ENCODE measurements around the gene KHDC4.

The KHDC4 gene

GRCh38 chr1:155934097-155934935 lies at the start of gene KHDC4:
TSS of gene KHDC4 (minus strand) at chr1:155934413. CDS start at chr1:155934373, 40 bp downstream.
- peak; percentile 91 for DNase-seq (ENCODE audit: low read depth)

DNA sequence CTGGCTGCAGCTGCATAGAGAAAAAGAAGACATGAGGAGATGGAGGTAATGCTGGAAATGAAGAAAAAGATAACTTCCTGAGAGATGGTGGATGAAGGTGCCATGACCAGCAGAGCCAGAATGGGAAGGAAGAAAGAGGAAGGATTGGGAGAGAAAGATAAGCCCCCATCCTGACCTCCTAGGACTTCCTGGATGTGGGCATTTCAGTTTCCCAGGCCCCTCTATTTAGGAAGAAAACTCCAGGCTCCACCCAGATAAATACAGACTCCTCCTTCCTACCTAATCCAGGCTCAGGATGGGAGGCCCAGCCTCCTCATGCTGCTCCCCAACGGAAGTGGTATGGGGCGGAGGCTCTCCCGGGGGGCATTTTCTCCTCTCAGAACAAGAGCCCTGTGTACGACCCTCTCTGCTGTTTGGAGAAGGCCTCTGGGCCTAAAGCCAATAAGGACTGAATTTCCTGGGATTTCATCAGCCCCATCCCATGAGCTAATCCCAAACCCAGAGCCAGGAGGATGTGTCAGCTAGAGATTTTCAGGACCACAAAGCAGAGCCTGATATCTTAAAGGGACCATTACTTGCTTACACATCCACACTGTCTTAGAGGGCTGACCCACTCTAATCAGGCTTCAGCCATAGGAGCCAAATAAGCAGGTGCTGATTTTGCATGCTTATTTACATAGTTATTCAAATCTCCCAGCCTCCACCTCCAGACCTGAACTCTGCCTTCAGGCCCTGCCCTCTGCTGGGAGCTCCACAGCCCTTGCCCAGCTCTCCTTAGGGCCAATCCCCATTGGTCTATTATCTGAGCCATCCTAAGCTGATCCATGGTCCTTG lies 49.2 kb upstream of the KHDC4 start:
- no peak for DNase-seq (ENCODE audit: low read depth)

DNA sequence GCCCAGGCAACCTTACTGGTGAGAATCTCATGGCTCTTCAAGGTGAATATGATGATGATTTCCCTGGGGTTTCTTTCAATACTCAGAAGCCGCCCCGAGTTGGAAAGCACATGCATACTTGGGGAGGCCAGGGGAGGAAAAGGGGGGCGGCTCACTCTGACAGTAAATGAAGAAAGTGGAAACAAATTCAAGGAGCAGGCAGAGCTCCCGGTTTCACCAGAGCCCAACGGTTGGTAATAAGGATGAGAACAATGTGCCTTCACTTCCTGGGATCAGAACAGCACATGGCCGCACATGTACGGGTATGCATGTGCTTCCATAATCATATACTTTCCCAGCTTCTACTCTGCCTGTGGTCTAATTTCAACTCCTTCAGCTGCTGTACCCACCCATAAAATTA lies 47.9 kb upstream of the KHDC4 start:
- no peak for DNase-seq (ENCODE audit: low read depth)

DNA sequence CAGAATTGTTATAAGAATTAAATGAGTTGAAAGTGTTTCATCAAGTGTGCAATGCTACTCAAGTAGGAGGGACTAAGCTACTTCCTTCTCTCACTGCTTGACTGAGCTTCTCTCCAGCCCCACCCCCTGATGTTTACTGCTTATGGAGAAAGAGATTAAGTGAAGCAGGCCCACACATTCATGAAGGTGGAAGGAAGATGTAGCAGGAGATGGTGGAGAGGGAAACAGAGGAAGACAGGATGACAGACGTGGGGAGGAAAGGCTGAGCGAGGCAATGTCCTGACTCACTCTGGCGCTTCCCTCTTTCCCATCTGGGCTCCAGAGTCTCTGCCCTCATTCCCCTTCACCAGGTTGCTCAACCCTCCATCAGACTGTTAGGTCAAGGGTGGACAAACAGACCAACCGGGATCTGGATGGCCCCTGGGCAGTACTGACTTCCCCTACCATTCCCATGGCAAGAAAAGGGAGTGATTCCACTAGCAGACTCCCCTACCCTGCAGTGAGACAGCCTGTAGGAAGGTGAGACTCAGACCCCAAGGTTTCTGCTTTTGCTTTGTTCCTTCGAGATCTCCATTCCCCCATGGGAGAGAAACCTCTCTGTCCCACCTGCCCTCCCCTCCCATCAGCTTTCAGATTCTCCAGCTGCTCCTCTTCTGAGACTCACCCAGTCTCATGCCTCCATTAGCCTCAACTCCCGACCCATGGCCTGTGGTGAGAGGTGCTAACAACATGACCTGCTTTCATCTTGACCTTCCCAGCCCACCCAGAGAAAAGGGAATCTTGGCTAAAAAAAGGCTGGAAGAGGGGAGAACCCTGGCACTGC lies 47.3 kb upstream of the KHDC4 start:
- DNase-seq (ENCODE audit: low read depth): no peak

DNA sequence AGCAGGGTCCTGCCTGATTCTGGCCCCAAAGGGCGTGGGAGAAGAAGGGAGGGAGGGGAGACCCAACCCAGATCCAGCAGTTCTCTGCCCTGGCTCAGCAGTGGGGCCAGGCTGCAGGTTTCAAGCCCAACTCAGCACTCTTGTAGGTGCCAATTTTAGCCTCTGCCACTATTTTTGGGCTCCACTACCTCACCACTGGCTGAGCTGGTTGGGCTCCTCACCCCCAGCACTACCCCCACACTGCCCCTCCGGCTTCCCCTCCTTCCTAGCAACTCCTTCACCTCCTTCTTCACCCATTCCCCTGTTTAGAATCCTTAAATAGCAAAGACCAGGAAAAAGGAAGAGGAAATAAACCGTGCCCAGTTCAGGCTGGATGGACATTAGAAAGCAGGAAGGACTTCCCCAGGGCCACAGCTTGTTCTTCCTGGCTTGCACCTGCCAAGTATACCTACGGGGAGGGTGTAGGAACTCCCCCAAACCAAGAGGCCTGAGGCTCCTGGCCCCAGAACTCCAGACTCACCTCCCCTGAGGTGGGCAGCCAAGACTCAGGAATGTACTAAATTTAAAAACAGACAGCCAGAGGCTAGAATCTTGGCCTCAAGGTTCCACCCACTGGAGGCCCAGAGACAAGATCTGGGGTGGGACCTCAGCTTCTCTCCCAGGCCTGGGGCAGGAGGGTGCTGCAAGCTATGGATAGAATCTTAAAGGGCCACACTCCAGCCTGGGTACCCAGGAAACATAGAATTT lies 45.6 kb upstream of the KHDC4 start:
- no peak for DNase-seq (ENCODE audit: low read depth)

- DNase-seq (ENCODE audit: low read depth): no peak
Measured at GRCh38 chr1:155978973-155979429, 44.8 kb upstream of the KHDC4 start.

DNA sequence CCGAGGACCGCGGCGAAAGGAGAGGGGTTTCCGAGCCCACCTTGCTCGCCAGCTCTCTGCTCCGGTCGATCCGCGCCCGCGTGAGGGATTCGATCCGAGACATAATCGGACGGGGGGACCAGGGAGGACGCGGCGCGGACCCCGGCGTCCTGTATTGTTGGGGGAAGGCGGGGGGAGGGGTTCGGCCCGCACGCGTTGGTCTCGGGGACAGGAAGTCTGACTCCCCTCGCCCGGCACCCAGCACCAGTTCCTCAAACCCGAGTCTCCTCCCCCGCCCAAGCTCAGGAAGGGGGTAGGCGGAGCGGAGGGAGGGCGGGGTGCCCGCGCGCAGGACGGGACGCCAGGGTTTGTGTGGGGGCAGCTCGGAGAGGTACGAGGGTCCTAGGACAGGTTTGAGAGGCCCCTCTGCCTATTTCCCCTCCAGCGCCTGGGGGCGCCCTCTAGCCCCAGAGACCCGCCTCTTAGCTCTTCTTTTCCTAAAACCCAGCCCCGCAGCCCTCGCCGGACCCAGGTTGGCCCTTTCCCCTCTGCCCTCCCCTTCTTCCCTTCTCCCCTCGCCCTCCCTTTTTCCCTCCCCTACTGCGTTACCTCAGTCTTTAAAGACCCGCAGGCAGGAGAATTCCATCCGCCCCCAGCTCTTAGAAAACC lies 44.2 kb upstream of the KHDC4 start, which contains the start of gene ARHGEF2:
Gene ARHGEF2, minus strand, starts transcription at position 223 of the 648 bp plus-strand sequence. Its CDS starts 120 bp downstream, at position 103.
- peak; percentile 68 for DNase-seq (ENCODE audit: low read depth)

DNA sequence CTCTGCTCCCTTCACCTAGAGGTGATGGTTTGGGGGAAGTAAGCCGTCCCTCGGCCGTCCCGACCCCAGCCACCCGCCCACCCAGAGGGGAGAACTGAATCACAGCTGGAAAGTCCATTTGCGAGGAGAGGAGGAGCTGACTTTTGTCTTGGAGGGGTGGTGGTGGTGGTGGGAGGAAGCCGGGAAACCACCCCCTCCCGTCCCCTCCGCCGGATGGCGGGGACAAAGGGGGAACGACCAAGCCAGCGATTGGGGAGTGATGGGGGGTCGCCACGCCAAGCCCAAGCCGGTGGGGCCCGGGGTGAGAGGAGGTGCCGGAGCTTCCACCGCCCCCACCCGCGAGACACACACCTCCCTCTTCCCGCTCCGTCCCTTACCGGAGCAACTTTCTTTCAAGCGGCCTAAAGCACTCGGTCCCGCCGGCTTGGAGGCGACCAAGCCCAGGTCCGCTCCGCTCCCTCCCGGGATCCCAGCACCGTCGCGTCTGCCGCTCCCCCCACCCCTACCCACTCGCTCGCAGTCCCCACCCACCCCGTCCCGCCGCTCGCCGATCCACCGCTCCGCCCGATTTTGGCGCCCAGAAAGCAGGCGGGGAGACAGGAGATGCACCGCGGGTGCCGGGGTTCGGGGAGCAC lies 43.6 kb upstream of the KHDC4 start:
- peak; percentile 30 for DNase-seq (ENCODE audit: low read depth)

- DNase-seq (ENCODE audit: low read depth): no peak
Measured at GRCh38 chr1:155976913-155977689, 42.9 kb upstream of the KHDC4 start.

GRCh38 chr1:155976062-155976912 lies 42.1 kb upstream of the KHDC4 start:
- peak; percentile 60 for DNase-seq (ENCODE audit: low read depth)

DNA sequence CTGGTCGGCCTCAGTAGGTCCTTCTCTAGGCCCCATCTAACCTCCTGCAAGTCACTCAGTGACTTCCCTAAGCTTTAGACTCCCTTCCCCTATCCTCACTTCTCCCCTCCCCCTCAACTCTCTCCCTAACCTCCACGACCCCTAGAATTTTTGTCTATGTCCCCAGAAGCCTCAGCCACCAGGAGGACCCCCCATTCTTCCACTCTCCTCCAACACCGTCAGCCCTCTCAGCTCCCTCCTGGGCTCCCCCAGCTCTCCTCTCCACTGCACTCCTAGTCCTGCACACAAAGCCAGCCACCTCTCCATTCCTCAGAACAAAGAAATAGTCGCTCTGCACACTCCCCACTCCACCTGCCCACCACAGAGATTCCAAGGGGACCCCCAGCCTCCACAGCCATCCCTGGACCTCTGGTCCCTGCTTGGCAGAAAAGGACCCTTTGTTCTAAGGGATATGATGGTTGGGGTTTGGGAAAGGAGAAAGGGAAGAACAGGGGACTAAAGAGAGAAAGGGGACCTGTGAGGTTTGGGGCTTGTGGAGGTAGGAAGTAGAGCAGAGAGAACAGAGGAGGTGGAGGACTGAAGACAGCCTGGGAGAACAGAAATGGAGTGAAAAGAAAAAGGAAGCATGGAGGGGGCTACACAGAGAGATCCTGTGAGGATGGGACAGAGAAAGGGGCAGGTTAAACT lies 41.3 kb upstream of the KHDC4 start:
- no peak for DNase-seq (ENCODE audit: low read depth)

- no peak for DNase-seq (ENCODE audit: low read depth)
Measured at GRCh38 chr1:155974208-155975115, 40.2 kb upstream of the KHDC4 start.

GRCh38 chr1:155973723-155974122 lies 39.5 kb upstream of the KHDC4 start:
- DNase-seq (ENCODE audit: low read depth): no peak

- DNase-seq (ENCODE audit: low read depth): no peak
Measured at GRCh38 chr1:155971910-155972809, 37.9 kb upstream of the KHDC4 start.

GRCh38 chr1:155970531-155971167 lies 36.4 kb upstream of the KHDC4 start:
- DNase-seq (ENCODE audit: low read depth): no peak
